Activated T-helper 9 cell treated with anti-CD3 and anti-CD28 coated beads, Interleukin-2, amount 50 U/mL, for 16 hours (primary cell): ENCODE results near the gene OCLN.
"Not testable (repeated sequence)": the region's sequence is repeated elsewhere in the genome, so short reads cannot be mapped to it uniquely, and the experiment has no call there.

Experiments used
- DNase-seq: peaks from one replicate; pipeline ENCODE4 v3.0.0-alpha.2; 2020; ENCODE audit warnings: low read depth

The OCLN gene

DNA sequence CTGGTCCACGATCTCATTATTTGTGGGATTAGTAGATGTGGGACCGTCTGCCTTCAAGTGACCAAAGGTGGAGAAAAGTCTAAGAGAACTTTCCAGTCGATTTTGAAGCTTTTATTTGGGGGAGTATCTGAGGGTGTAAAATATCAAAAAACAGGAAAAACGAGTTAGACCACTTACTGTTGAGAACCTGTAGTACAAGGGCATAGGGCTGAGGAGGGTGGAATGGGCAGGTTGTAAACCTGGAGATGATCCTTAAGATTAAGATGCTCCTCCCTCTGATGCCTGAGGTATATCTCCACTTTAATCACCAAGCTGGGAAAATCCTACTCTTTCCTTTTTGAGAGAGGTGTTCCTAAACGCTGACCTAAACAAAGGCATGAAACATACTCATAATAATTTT lies 35.4 kb downstream of the OCLN start:
- no peak for DNase-seq

DNA sequence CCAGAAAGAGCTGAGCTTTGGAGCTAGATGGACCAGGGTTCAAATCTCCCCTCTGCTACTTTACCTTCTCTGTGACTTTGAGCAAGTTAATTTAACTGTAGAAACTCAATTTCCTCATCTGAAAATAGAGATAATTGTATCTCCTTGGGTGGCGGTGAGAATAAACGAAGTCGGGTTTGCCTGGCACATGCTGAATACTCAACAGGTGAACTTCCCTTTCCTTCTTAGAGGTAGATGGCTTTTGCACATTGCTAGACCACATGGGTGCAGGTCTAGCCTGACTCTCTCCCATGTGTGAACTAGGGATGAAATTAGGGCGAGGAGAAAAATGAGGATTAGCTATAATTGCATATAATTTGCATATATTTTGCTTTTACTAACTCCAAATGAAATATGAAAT lies 36.0 kb downstream of the OCLN start:
- DNase-seq: no peak

DNA sequence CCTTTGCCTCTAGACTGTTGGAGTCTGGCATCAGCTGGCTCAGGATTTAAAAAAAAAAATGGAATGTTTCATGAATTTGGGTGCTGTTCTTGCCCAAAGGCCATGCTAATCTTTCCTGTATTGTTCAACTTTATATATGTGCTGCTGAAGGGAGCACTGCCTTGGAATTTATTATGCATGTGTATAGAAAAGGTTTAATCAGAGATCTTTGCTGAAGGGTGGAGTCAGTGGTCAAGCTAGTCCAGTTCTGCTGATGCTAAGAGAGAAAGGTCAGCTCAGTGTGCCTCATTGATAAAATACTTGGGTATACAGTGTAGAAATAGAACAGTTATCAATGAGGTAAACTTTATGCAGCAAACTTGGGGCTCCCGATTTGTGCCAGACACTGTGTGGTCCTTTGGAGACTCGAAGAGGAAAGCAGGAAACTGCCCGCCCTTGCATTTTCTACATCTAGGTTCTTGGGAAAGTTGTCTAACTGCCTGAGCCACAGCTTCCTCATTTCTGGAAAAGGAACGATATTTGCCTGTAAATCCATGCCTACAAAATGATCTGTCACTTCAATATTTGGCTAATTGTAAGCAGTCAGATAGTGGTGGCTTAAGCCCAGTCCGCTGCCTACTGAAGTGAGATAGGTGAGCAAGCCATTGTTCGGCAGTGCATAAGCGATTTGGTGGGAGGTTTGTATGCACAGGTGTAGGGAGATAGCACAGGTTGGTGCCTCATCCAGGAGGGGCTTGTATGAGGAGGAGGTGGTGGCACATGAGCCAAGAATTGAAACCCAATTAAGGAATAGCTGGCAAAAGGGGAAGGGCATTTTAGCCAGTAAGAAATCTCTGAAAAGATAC lies 38.2 kb downstream of the OCLN start:
- no peak for DNase-seq

GRCh38 chr5:69531406-69531801 lies 38.8 kb downstream of the OCLN start:
- no peak for DNase-seq

DNA sequence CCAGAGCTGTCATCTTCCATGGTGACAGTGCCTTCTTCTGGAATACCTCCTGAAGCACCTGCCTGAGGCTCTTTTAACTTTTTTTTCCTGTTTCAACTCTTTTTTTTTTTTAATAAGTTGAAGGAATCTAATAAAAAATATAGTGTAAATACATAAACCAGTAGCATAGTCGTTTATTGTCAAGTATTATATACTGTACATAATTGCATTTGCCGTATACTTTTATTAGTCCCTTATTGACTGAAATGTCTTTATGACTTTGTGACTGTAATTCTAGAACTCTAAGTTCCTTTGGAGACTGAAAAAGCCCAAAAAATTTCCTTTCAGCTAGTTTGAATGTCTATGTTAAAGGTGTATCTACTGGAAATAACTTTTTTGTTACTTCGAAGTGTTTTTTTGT lies 45.3 kb downstream of the OCLN start:
- DNase-seq: not testable (repeated sequence)

- DNase-seq: not testable (repeated sequence)
These were observed 46.1 kb downstream of the OCLN start for GRCh38 chr5:69538735-69539134.

- DNase-seq: not testable (repeated sequence)
These were observed 48.8 kb downstream of the OCLN start for GRCh38 chr5:69541347-69541746.

- not testable (repeated sequence) for DNase-seq
These were observed 50.4 kb downstream of the OCLN start for GRCh38 chr5:69542838-69543618.

DNA sequence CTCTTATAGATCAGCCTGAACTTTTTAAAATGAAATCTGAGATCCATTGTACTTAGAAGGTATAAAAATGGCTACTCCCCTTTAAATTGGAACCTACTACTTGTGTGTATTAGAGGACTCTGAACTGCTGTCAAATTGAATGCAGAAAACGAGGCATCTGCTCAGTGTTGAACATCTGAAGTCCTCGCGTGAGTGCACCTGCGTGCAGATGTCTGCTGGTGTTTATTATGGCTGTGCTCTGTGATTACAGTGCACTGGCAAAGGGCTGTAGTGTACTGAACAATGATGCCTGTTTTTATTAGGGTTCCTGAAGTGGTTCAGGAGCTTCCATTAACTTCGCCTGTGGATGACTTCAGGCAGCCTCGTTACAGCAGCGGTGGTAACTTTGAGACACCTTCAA lies 52.0 kb downstream of the OCLN start:
- DNase-seq: not testable (repeated sequence)

- peak; percentile 60 for DNase-seq
These were observed 67.3 kb downstream of the OCLN start, which contains the start of gene GTF2H2C for GRCh38 chr5:69559908-69560330. GTF2H2C (plus strand) TSS chr5:69560191; CDS start chr5:69565133, 4,942 bp downstream.

DNA sequence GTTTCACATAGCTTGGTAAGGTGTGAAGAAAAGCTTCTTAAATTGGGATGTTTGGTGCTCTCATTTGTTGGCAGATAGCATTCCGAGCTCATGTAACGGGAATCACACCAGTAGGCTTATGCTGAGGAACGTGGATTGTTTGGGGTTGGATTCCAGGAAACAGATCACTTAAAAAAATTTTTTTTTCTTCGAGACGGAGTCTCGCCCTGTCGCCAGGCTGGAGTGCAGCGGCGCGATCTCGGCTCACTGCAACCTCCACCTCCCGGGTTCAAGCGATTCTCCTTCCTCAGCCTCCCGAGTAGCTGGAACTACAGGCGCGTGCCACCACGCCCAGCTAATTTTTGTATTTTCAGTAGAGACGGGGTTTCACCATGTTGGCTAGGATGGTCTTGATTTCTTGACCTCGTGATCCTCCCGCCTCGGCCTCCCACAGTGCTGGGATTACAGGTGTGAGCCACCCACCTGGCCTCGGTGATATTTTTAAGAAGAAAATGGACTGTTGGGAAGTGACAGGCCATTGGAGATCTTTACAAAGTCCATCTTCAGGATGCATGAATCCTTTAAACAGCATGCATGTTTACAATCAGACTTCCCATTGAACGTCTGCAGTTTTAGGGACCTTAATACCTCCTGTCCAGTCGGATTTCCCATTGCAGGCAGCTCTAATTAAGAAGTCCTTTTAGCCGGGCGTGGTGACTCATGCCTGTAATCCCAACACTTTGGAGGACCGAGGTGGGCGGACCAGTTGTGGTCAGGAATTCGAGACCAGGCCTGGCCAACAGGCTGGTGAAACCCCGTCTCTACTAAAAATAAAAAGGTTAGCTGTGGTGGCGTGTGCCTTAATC lies 68.2 kb downstream of the OCLN start:
- not testable (repeated sequence) for DNase-seq

- not testable (repeated sequence) for DNase-seq
These were observed 73.6 kb downstream of the OCLN start for GRCh38 chr5:69566172-69566571.

DNA sequence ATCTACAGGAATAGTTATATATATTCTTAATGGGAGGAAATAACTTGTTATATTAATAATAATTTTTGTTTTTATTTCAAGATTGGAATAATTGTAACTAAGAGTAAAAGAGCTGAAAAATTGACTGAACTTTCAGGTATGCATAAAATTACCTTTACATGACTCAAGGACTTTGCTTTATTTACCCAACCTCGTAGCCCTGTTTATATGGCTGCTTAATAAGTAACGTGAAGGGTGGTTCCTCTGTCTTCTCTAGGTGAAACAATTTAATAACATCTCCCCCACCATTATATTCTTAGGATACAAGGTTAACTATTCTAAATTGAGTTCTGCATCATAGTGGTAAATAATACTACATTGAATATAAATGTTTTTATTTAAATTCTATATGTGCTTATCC lies 75.5 kb downstream of the OCLN start:
- DNase-seq: not testable (repeated sequence)

DNA sequence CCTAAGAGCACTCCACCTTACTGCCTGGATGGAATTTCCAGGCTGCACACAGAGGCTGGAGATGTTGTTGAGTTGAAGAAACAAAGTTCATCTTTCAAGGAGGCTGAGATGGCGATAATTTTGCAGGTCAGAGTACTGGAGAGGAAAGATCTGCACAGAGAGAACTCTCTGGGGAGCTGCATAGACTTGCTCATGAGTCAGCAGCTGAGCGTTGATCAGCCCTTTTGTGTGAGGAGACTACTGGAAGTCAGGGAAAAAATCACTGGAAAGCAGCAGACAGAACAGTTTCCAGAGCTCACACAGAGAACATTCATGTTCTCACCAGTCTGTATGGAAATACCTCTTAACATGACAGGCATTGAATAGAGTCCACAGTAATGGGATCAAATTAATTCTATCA lies 90.8 kb downstream of the OCLN start:
- DNase-seq: not testable (repeated sequence)

DNA sequence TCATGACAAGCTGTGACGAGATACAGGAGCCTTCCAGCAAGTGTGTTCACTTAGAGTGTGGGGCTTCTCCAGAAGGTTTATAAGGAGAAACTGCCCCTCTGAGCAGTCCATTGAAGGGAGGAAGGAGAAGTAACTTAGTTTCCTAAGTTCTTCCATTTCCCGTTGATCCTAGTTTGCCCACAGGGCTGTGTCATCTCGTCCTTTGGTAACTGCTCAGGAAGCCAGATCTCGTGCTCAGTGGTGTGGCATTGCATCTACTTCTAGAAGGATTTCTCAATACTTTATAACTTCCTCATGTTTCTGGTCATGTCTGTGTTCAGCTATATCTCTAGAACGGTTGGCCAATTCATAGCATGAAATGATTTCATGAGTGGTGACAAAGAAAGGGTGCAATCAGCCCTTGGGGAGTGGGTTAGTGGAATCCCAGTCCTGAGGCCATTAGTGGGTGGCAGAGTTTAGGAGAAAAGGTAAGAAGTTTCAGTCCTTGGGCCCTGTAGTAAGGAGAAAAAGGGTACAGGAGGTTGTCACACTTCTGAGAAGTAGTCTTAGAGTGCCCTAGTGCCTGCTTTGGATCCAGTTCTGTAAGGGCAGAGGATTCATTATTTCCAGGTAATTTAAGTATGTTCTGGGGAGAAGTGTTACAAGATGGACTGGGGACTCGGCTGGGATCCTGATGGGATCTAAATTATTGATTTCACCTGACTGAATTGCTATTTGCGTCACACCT lies 103.7 kb downstream of the OCLN start:
- DNase-seq: not testable (repeated sequence)

DNA sequence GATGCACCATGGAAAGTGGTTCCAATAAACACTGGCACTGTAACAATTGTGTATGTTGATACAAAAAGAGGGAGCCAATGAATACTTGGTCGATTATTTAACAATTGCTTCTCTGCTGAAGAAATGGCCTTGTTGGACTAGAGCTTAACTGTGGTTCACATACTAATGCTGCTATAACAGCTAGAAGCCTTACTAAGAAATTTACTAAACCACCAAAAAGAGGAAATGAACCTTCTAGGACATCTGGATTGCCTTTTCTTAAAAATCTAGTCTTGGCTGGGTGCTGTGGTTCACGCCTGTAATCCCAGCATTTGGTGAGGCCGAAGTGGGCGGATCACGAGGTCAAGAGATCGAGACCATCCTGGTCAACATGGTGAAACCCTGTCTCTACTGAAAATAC lies 109.4 kb downstream of the OCLN start:
- DNase-seq: not testable (repeated sequence)

- not testable (repeated sequence) for DNase-seq
These were observed 114.2 kb downstream of the OCLN start for GRCh38 chr5:69606839-69607238.
